ENCODE results near the gene PLEKHA7. TPM values are rescaled to one million over a fixed set of nuclear protein-coding genes. Genes with fewer than 3 reads are reported as not detected.

Gene PLEKHA7
- polyA plus RNA-seq, 1 donor (not counting 4 experiments of a cell fraction or from before 2014, with no cell fraction given): 1.4 TPM

GRCh38 chr11:16763746-16764145 is 250.5 kb downstream of the PLEKHA7 start:
- Histone ChIP-seq H3K9me1 (ENCODE audit: control insufficient read depth, extremely low read depth, insufficient read depth, low read length) (no peaks in the 10 kb centered on the region), H3K27me3 (ENCODE audit: control insufficient read depth, extremely low read depth, insufficient read depth, low read length) (no peaks in the 10 kb centered on the region), H3K79me2 (ENCODE audit: control insufficient read depth, insufficient read depth, low read length) (no peaks in the 10 kb centered on the region), H3K36me3 (ENCODE audit: control insufficient read depth in 2 of 2, extremely low read depth in 1 of 2, insufficient read depth in 2 of 2, low read length in 2 of 2) (no peaks in the 10 kb centered on the region), H3K4me1 (ENCODE audit: control insufficient read depth, extremely low read depth, insufficient read depth, low read length) (no peaks in the 10 kb centered on the region), H4K20me1 (ENCODE audit: control insufficient read depth, extremely low read depth, insufficient read depth, low read length) (no peaks in the 10 kb centered on the region), H3K4me2 (ENCODE audit: control insufficient read depth, extremely low read depth, insufficient read depth, low read depth, low read length) (no peak overlapping the region), H3K9ac (ENCODE audit: control insufficient read depth, extremely low read depth, insufficient read depth, low read length) (no peak overlapping the region), H3K27ac (ENCODE audit: control insufficient read depth, insufficient read depth, low read length) (no peak overlapping the region), H2AFZ (ENCODE audit: control insufficient read depth, low read length) (no peak overlapping the region), H3K9me3 (ENCODE audit: control insufficient read depth, low read depth, low read length) (no peaks in the 10 kb centered on the region), H3K4me3 (ENCODE audit: control insufficient read depth in 2 of 3, extremely low read depth in 1 of 3, insufficient read depth in 2 of 3, low read depth in 1 of 3, low read length in 3 of 3) (no peak overlapping the region)
- dilution Hi-C loops (cut with MboI; ENCODE audit: extremely low pct_ligation_motif_present, low sequenced_read_pairs): no loop called here
- FAIRE-seq (no peak), DNase-seq (ENCODE audit: low read depth, low spot score) (no peak)
- TF ChIP-seq CTCF (optimal IDR thresholded peaks at IDR 0.05 in 1 of 3, IDR thresholded peaks at IDR 0.05 in 1 of 3, conservative IDR thresholded peaks at IDR 0.05 in 1 of 3; ENCODE audit: extremely low read depth in 1 of 3, insufficient read depth in 2 of 3, low read length in 3 of 3) (no peak), EZH2 (IDR thresholded peaks at IDR 0.05; ENCODE audit: low read length) (no peak)

- Histone ChIP-seq H3K4me1 (ENCODE audit: control insufficient read depth, extremely low read depth, insufficient read depth, low read length) (no peaks in the 10 kb centered on the region), H3K9me3 (ENCODE audit: control insufficient read depth, low read depth, low read length) (no peaks in the 10 kb centered on the region), H3K4me3 (ENCODE audit: control insufficient read depth in 2 of 3, extremely low read depth in 1 of 3, insufficient read depth in 2 of 3, low read depth in 1 of 3, low read length in 3 of 3) (no peak overlapping the region), H3K27me3 (ENCODE audit: control insufficient read depth, extremely low read depth, insufficient read depth, low read length) (no peaks in the 10 kb centered on the region), H3K9ac (ENCODE audit: control insufficient read depth, extremely low read depth, insufficient read depth, low read length) (no peak overlapping the region), H3K27ac (ENCODE audit: control insufficient read depth, insufficient read depth, low read length) (no peak overlapping the region), H2AFZ (ENCODE audit: control insufficient read depth, low read length) (no peak overlapping the region), H3K79me2 (ENCODE audit: control insufficient read depth, insufficient read depth, low read length) (no peaks in the 10 kb centered on the region), H4K20me1 (ENCODE audit: control insufficient read depth, extremely low read depth, insufficient read depth, low read length) (no peaks in the 10 kb centered on the region), H3K36me3 (ENCODE audit: control insufficient read depth in 2 of 2, extremely low read depth in 1 of 2, insufficient read depth in 2 of 2, low read length in 2 of 2) (peaks cover 0 to 4% of the 10 kb centered on the region in 2 experiments), H3K4me2 (ENCODE audit: control insufficient read depth, extremely low read depth, insufficient read depth, low read depth, low read length) (no peak overlapping the region), H3K9me1 (ENCODE audit: control insufficient read depth, extremely low read depth, insufficient read depth, low read length) (no peaks in the 10 kb centered on the region)
- dilution Hi-C loops (cut with MboI; ENCODE audit: extremely low pct_ligation_motif_present, low sequenced_read_pairs): no loop called here
- DNase-seq (ENCODE audit: low read depth, low spot score) (no peak), FAIRE-seq (no peak)
- TF ChIP-seq EZH2 (IDR thresholded peaks at IDR 0.05; ENCODE audit: low read length): no peak
- TF ChIP-seq CTCF (optimal IDR thresholded peaks at IDR 0.05 in 1 of 3, IDR thresholded peaks at IDR 0.05 in 1 of 3, conservative IDR thresholded peaks at IDR 0.05 in 1 of 3; ENCODE audit: extremely low read depth in 1 of 3, insufficient read depth in 2 of 3, low read length in 3 of 3): no peak
Observed at GRCh38 chr11:16759857-16760508, 254.2 kb downstream of the PLEKHA7 start.

All from keratinocyte (primary cell).